H9 (cell line): ENCODE data around the gene EXOSC10. TPM values are rescaled to one million over a fixed set of nuclear protein-coding genes. Genes with fewer than 3 reads are reported as not detected.

ENCODE experiments used
- DNase-seq: peaks from one replicate; pipeline ENCODE4 v3.0.0-alpha.2; 2017
- H2AFZ ChIP-seq: one replicate; pipeline ENCODE4 v1.6.1; 2013; ENCODE audit warnings: mild to moderate bottlenecking, low read length, control low read depth, moderate library complexity
- H2AK5ac ChIP-seq: 2 replicates; pipeline ENCODE4 v1.6.1; 2013; ENCODE audit warnings: low read length, control low read depth, mixed read lengths; ENCODE audit not compliant: insufficient read length
- H2BK120ac ChIP-seq: one replicate; pipeline ENCODE4 v1.6.1; 2013; ENCODE audit warnings: low read depth, mild to moderate bottlenecking, low read length, control low read depth, inconsistent platforms; ENCODE audit not compliant: poor library complexity, severe bottlenecking
- H2BK12ac ChIP-seq: 2 replicates; pipeline ENCODE4 v1.6.1; 2013; ENCODE audit warnings: low read length, control low read depth, mixed read lengths, low read depth; ENCODE audit not compliant: insufficient read length
- H2BK15ac ChIP-seq: 2 replicates; pipeline ENCODE4 v1.6.1; 2013; ENCODE audit warnings: low read depth, low read length, control low read depth
- H2BK20ac ChIP-seq: one replicate; pipeline ENCODE4 v1.6.1; 2013; ENCODE audit warnings: low read depth, mild to moderate bottlenecking, low read length, control low read depth, inconsistent platforms; ENCODE audit not compliant: poor library complexity, severe bottlenecking
- H2BK5ac ChIP-seq: 2 replicates; pipeline ENCODE4 v1.6.1; 2013; ENCODE audit warnings: low read length, control low read depth, mixed read lengths; ENCODE audit not compliant: insufficient read length
- H3K14ac ChIP-seq: 2 replicates; pipeline ENCODE4 v1.6.1; 2013; ENCODE audit warnings: low read length, control low read depth; ENCODE audit not compliant: insufficient read depth
- H3K18ac ChIP-seq: 2 replicates; pipeline ENCODE4 v1.6.1; 2013; ENCODE audit warnings: low read depth, mild to moderate bottlenecking, mixed read lengths, low read length, control low read depth; ENCODE audit not compliant: insufficient read length
- H3K23ac ChIP-seq: 2 replicates; pipeline ENCODE4 v1.6.1; 2013; ENCODE audit warnings: low read length, control low read depth, mixed read lengths, low read depth; ENCODE audit not compliant: insufficient read length
- H3K23me2 ChIP-seq: 2 replicates; pipeline ENCODE4 v1.6.1; 2013; ENCODE audit warnings: low read depth, mild to moderate bottlenecking, mixed read lengths, low read length, control low read depth; ENCODE audit not compliant: insufficient read length, poor library complexity, severe bottlenecking
- H3K27ac ChIP-seq: 2 replicates; pipeline ENCODE4 v1.5.1; 2013; ENCODE audit warnings: low read length, control low read depth, mixed read lengths, low read depth; ENCODE audit not compliant: insufficient read length
- H3K27me3 ChIP-seq: 2 replicates; pipeline ENCODE4 v1.6.1; 2013; ENCODE audit warnings: low read length, control low read depth, inconsistent platforms; ENCODE audit not compliant: insufficient read depth
- H3K4ac ChIP-seq: 2 replicates; pipeline ENCODE4 v1.6.1; 2013; ENCODE audit warnings: low read depth, mild to moderate bottlenecking, control low read depth, inconsistent platforms, low read length, moderate library complexity
- H3K4me1 ChIP-seq: 2 replicates; pipeline ENCODE4 v1.6.1; 2013; ENCODE audit warnings: low read length, control low read depth, inconsistent platforms; ENCODE audit not compliant: insufficient read depth
- H3K4me2 ChIP-seq: 2 replicates; pipeline ENCODE4 v1.6.1; 2013; ENCODE audit warnings: low read length, control low read depth, mixed read lengths; ENCODE audit not compliant: insufficient read length, insufficient read depth
- H3K56ac ChIP-seq: 2 replicates; pipeline ENCODE4 v1.6.1; 2013; ENCODE audit warnings: low read depth, mild to moderate bottlenecking, mixed read lengths, low read length, control low read depth; ENCODE audit not compliant: insufficient read length
- H3K79me1 ChIP-seq: 2 replicates; pipeline ENCODE4 v1.6.1; 2013; ENCODE audit warnings: low read depth, mild to moderate bottlenecking, moderate library complexity, low read length, control low read depth, inconsistent platforms; ENCODE audit not compliant: insufficient read depth, poor library complexity, severe bottlenecking
- H3K79me2 ChIP-seq: 2 replicates; pipeline ENCODE4 v1.6.1; 2013; ENCODE audit warnings: low read length, control low read depth, inconsistent platforms; ENCODE audit not compliant: insufficient read depth
- H3K9ac ChIP-seq: 2 replicates; pipeline ENCODE4 v1.6.1; 2013; ENCODE audit warnings: low read length, control low read depth, mixed read lengths; ENCODE audit not compliant: insufficient read length; ENCODE audit errors: extremely low read depth
- H3K9me3 ChIP-seq: one replicate; pipeline ENCODE4 v1.6.1; 2013; ENCODE audit warnings: low read depth, low read length, inconsistent platforms; ENCODE audit not compliant: control insufficient read depth
- H3T11ph ChIP-seq: one replicate; pipeline ENCODE4 v1.6.1; 2013; ENCODE audit warnings: mild to moderate bottlenecking, low read length, control low read depth, inconsistent platforms
- H4K20me1 ChIP-seq: one replicate; pipeline ENCODE4 v1.6.1; 2013; ENCODE audit not compliant: control insufficient read depth, insufficient read length, insufficient read depth
- H4K5ac ChIP-seq: 2 replicates; pipeline ENCODE4 v1.6.1; 2013; ENCODE audit warnings: low read depth, mild to moderate bottlenecking, mixed read lengths, low read length, control low read depth; ENCODE audit not compliant: insufficient read length
- H4K8ac ChIP-seq: replicated peaks from 2 replicates; pipeline ENCODE4 v1.6.1; 2013; ENCODE audit warnings: low read length, control low read depth, mixed read lengths, low read depth; ENCODE audit not compliant: insufficient read length
- H4K91ac ChIP-seq: 2 replicates; pipeline ENCODE4 v1.6.1; 2013; ENCODE audit warnings: low read depth, mild to moderate bottlenecking, moderate library complexity, mixed read lengths, low read length, control low read depth; ENCODE audit not compliant: insufficient read length
- H3K27ac Mint-ChIP-seq, 3 experiments: 2 replicates in 2 of 3; 3 replicates in 1 of 3; pipeline ENCODE4 v1.8.0; 2020 to 2021; ENCODE audit warnings: mixed read lengths in 3 of 3, mild to moderate bottlenecking in 1 of 3, moderate library complexity in 1 of 3
- H3K27me3 Mint-ChIP-seq: 2 replicates; pipeline ENCODE4 v1.8.0; 2021; ENCODE audit warnings: low read depth, mild to moderate bottlenecking, moderate library complexity, mixed read lengths
- H3K36me3 Mint-ChIP-seq, 3 experiments: 2 replicates in 2 of 3; 3 replicates in 1 of 3; pipeline ENCODE4 v1.8.0; 2020 to 2021; ENCODE audit warnings: low read depth in 3 of 3, mixed read lengths in 3 of 3; ENCODE audit not compliant: insufficient read depth in 1 of 3
- H3K4me1 Mint-ChIP-seq, 2 experiments: 2 replicates each; pipeline ENCODE4 v1.8.0; 2020; ENCODE audit warnings: mixed read lengths in 2 of 2
- H3K4me3 Mint-ChIP-seq, 2 experiments: 2 replicates in 1 of 2; 3 replicates in 1 of 2; pipeline ENCODE4 v1.8.0; 2020 to 2021; ENCODE audit warnings: mild to moderate bottlenecking in 2 of 2, mixed read lengths in 2 of 2, moderate library complexity in 1 of 2
- H3K9me3 Mint-ChIP-seq, 2 experiments: 2 replicates in 1 of 2; 3 replicates in 1 of 2; pipeline ENCODE4 v1.8.0; 2020; ENCODE audit warnings: mild to moderate bottlenecking in 2 of 2, mixed read lengths in 2 of 2, moderate library complexity in 1 of 2
- WGBS: extraction: QIAGEN DNeasy Blood & Tissue Kit; methylation state at CpG from one replicate; pipeline ENCODE4 v1.1.7; 2013; ENCODE audit warnings: missing lambda C conversion rate, low lambda C conversion rate, mixed read lengths; ENCODE audit not compliant: insufficient read length; ENCODE audit errors: extremely low coverage; 5-methylcytosine and 5-hydroxymethylcytosine counted together
- total RNA-seq: library from RNA; stranded (reverse); gene quantifications from 2 replicates; pipeline ENCODE4 v1.2.1, GENCODE V29; 2021
- TF ChIP-seq, protein P1 (sequence below): fragments of 200-600 bp; sonication (generic); conservative IDR thresholded peaks from 3 replicates; pipeline ENCODE4 v1.8.0; 2021; ENCODE audit warnings: antibody characterized with exemption, mild to moderate bottlenecking

EXOSC10 gene
- total RNA-seq, 1 experiment from 2014 or later, result 83.4 TPM

DNA sequence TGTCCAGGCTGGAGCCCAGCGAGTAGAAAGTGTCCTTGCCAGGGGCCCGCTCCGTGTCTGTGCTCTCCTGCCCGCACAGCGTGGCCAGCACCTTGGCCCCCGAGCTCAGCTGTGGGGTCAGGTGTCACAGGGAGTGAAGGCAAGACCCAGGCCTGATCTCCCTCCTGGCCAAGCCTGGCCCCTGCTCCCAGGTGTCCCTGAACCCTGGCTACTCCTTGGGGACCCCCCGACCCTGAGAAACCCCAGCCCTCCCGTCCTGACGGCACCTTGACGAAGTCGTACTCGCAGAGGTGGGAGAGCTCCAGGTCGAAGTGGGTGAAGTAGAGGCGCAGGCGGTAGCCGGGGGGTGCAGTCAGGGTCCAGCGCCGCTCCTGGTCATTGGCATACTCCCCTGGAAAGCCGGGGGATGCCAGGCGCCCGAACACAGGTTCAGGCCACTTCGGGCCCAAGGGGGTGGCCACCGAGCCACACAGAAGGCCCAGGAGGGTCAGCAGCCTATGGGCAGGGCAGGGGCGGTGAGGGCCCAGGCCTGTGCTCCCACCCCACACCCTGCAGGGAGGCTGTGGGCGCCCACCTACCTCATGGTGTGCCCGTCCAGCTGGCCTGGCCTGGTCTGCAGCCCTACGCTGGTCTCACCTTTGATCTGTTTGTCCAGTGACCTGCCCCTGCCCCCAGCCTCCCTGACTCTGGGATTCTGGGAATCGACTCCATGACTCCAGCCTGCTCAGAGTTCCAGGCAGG lies 52.9 kb downstream of the EXOSC10 start, which contains the start of gene MASP2:
Gene MASP2 (minus strand): TSS at position 615 of the 741 bp plus-strand sequence. CDS start 32 bp downstream, at position 583.
- Histone ChIP-seq H4K91ac (no peak within 1 kb of the TSS), H2BK15ac (no peak within 1 kb of the TSS), H3K56ac (no peak within 1 kb of the TSS), H3K79me1 (no peaks in the 10 kb centered on the region), H4K8ac (no peak within 1 kb of the TSS), H3K27me3 (no peaks in the 10 kb centered on the region), H2AFZ (no peak within 1 kb of the TSS), H4K5ac (no peak within 1 kb of the TSS), H3K9me3 (no peaks in the 10 kb centered on the region), H3K18ac (no peak within 1 kb of the TSS), H2AK5ac (no peak within 1 kb of the TSS), H4K20me1 (peaks cover 4% of the 10 kb centered on the region), H3T11ph (no peak within 1 kb of the TSS), H2BK12ac (no peak within 1 kb of the TSS), H3K27ac (no peak within 1 kb of the TSS), H3K9ac (no peak within 1 kb of the TSS), H2BK5ac (no peak within 1 kb of the TSS), H3K79me2 (no peaks in the 10 kb centered on the region), H3K4ac (no peak within 1 kb of the TSS), H3K23me2 (no peaks in the 10 kb centered on the region), H3K4me2 (no peak within 1 kb of the TSS), H3K23ac (no peak within 1 kb of the TSS), H3K4me1 (no peaks in the 10 kb centered on the region), H3K14ac (no peak within 1 kb of the TSS), H2BK20ac (no peak within 1 kb of the TSS), H2BK120ac (no peak within 1 kb of the TSS)
- Mint-ChIP-seq H3K36me3 (peaks cover 0 to 1% (median 0%) of the 10 kb centered on the region in 3 experiments; a peak in 1 of 7 replicates), H3K9me3 (no peaks in the 10 kb centered on the region), H3K27me3 (no peaks in the 10 kb centered on the region), H3K4me1 (peaks cover 5% of the 10 kb centered on the region in 2 experiments), H3K27ac (no peak within 1 kb of the TSS), H3K4me3 (no peak within 1 kb of the TSS)
- DNase-seq, result no peak
- no CpG with 5 or more reads among the region's 28 CpGs for WGBS
- TF ChIP-seq, protein P1, sequence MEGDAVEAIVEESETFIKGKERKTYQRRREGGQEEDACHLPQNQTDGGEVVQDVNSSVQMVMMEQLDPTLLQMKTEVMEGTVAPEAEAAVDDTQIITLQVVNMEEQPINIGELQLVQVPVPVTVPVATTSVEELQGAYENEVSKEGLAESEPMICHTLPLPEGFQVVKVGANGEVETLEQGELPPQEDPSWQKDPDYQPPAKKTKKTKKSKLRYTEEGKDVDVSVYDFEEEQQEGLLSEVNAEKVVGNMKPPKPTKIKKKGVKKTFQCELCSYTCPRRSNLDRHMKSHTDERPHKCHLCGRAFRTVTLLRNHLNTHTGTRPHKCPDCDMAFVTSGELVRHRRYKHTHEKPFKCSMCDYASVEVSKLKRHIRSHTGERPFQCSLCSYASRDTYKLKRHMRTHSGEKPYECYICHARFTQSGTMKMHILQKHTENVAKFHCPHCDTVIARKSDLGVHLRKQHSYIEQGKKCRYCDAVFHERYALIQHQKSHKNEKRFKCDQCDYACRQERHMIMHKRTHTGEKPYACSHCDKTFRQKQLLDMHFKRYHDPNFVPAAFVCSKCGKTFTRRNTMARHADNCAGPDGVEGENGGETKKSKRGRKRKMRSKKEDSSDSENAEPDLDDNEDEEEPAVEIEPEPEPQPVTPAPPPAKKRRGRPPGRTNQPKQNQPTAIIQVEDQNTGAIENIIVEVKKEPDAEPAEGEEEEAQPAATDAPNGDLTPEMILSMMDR, result no peak
